ENCODE results near the gene SOX6. TPM values are rescaled to one million over a fixed set of nuclear protein-coding genes. Genes with fewer than 3 reads are reported as not detected.

SOX6 gene
- total and polyA plus RNA-seq, 2 donors (not counting 3 experiments of a cell fraction or from before 2014, with no cell fraction given) = 0.14 to 3.7 TPM

DNA sequence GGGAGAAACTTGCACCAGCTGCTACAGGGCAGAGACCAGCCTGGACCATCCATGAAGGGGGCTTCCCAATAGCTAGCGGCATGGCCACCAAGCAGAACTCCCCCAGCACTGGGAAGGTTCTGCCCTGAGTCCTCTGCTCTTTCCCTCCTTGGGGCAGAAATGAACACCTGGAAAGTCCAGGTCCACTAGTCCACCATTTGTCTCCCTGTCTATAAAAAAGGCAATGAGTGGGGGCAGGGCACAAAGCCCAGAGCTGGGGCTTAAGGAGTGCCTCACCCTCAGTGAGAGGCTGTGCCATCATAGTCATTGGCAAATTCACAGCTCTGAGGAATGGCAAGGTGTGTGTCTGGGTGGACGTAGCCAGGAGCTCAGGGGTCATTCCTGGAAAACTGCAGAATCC is 420.3 kb downstream of the SOX6 start:
- BruUV-seq (replicated peaks) = no TSS peak
- DNase-seq (ENCODE audit: low read depth, low spot score) (no peak), FAIRE-seq (no peak)
- H4K20me1 ChIP-seq (replicated peaks; ENCODE audit: control insufficient read depth, extremely low read depth, insufficient read depth, low read length) = no peaks in the 10 kb centered on the region
- H2AFZ ChIP-seq (ENCODE audit: low read depth, low read length) = no peak overlapping the region
- no peak overlapping the region for H3K4me3 ChIP-seq (replicated peaks in 1 of 3; ENCODE audit: insufficient read depth in 1 of 3, low read depth in 1 of 3, low read length in 3 of 3)
- H3K9me3 ChIP-seq (replicated peaks; ENCODE audit: control insufficient read depth, insufficient read depth, low read length) = no peaks in the 10 kb centered on the region
- H3K27ac ChIP-seq (ENCODE audit: insufficient read depth, low read depth, low read length) = no peak overlapping the region
- ChIA-PET CTCF (interaction anchor here (1.2 to 2.2 kb wide), 2 partner anchors 10 to 678 kb away, joined by 3 to 11 read pairs; no protein-coding TSS in a partner anchor), POLR2A (no interaction called here)
- dilution Hi-C loops (cut with MboI; ENCODE audit: extremely low pct_ligation_motif_present, low sequenced_read_pairs) = no loop called here
- intact Hi-C loops (cut with micrococcal nuclease) = no loop called here
- no peaks in the 10 kb centered on the region for H3K4me1 ChIP-seq (ENCODE audit: control insufficient read depth, extremely low read depth, insufficient read depth, low read length)
- no peaks in the 10 kb centered on the region for H3K9me1 ChIP-seq (replicated peaks; ENCODE audit: control insufficient read depth, extremely low read depth, insufficient read depth, low read length)
- no peak for TF ChIP-seq FOS (IDR thresholded peaks at IDR 0.05; ENCODE audit: borderline replicate concordance, insufficient read depth, low read length)
- no peak for TF ChIP-seq JUN (IDR thresholded peaks at IDR 0.05; ENCODE audit: borderline replicate concordance, insufficient read depth, insufficient read length, low read depth)
- TF ChIP-seq POLR2AphosphoS5 (IDR thresholded peaks at IDR 0.05; ENCODE audit: insufficient read depth, low read depth, low read length) = no peak
- no peak for TF ChIP-seq MAX (IDR thresholded peaks at IDR 0.05; ENCODE audit: insufficient read depth, insufficient read length)
- TF ChIP-seq EZH2 (IDR thresholded peaks at IDR 0.05; ENCODE audit: borderline replicate concordance, low read depth, low read length, severe bottlenecking) = no peak
- TF ChIP-seq CTCF (IDR thresholded peaks at IDR 0.05; ENCODE audit: extremely low read depth in 1 of 2, insufficient read depth in 1 of 2, low read depth in 1 of 2, low read length in 2 of 2) = no peak
- TF ChIP-seq MYC (IDR thresholded peaks at IDR 0.05; ENCODE audit: low read depth, low read length) = no peak
- TF ChIP-seq GATA2 (IDR thresholded peaks at IDR 0.05; ENCODE audit: insufficient read depth, insufficient read length, low read depth, low read length) = no peak
- TF ChIP-seq POLR2A (IDR thresholded peaks at IDR 0.05; ENCODE audit: low read depth, low read length) = no peak
- H3K4me2 ChIP-seq (ENCODE audit: insufficient read depth, low read length) = no peak overlapping the region
- no peaks in the 10 kb centered on the region for H3K36me3 ChIP-seq (ENCODE audit: control insufficient read depth in 2 of 2, extremely low read depth in 1 of 2, insufficient read depth in 2 of 2, low read length in 2 of 2)
- no peaks in the 10 kb centered on the region for H3K27me3 ChIP-seq (ENCODE audit: control insufficient read depth in 2 of 2, insufficient read depth in 2 of 2, low read length in 2 of 2)
- H3K79me2 ChIP-seq (ENCODE audit: control insufficient read depth, insufficient read depth, low read length) = no peaks in the 10 kb centered on the region
- no peak overlapping the region for H3K9ac ChIP-seq (replicated peaks; ENCODE audit: extremely low read depth, insufficient read depth, low read length)
